ENCODE results near the gene TRIM8.
A peak's percentile ranks its signal among the peaks of the same experiment; 100 is the strongest.

TRIM8 gene

GRCh38 chr10:102673236-102673818 lies 29.0 kb downstream of the TRIM8 start:
- DNase-seq: no peak

GRCh38 chr10:102673819-102674511 lies 29.7 kb downstream of the TRIM8 start:
- peak; percentile 66 for DNase-seq

- no peak for DNase-seq
Observed at GRCh38 chr10:102674566-102674965, 30.3 kb downstream of the TRIM8 start.

- no peak for DNase-seq
Observed at GRCh38 chr10:102675011-102675665, 30.9 kb downstream of the TRIM8 start.

- DNase-seq: peak; percentile 95
Observed at GRCh38 chr10:102675666-102676533, 31.6 kb downstream of the TRIM8 start.

GRCh38 chr10:102676534-102677315 lies 32.4 kb downstream of the TRIM8 start:
- no peak for DNase-seq

- DNase-seq: no peak
Observed at GRCh38 chr10:102677331-102678067, 33.2 kb downstream of the TRIM8 start.

GRCh38 chr10:102678068-102678400 lies 33.8 kb downstream of the TRIM8 start:
- no peak for DNase-seq

GRCh38 chr10:102678842-102679289 lies 34.6 kb downstream of the TRIM8 start:
- DNase-seq: peak; percentile 46

GRCh38 chr10:102679596-102679995 lies 35.3 kb downstream of the TRIM8 start:
- peak; percentile 24 for DNase-seq

- no peak for DNase-seq
Observed at GRCh38 chr10:102681696-102682095, 37.4 kb downstream of the TRIM8 start.

GRCh38 chr10:102682416-102682815 lies 38.1 kb downstream of the TRIM8 start:
- DNase-seq: no peak

GRCh38 chr10:102682981-102683380 lies 38.7 kb downstream of the TRIM8 start:
- DNase-seq: no peak

- DNase-seq: no peak
Observed at GRCh38 chr10:102683736-102684135, 39.5 kb downstream of the TRIM8 start.

- DNase-seq: no peak
Observed at GRCh38 chr10:102691285-102692066, 47.2 kb downstream of the TRIM8 start.

- DNase-seq: peak; percentile 10
Observed at GRCh38 chr10:102695401-102695800, 51.1 kb downstream of the TRIM8 start.

- no peak for DNase-seq
Observed at GRCh38 chr10:102696736-102697135, 52.5 kb downstream of the TRIM8 start.

- DNase-seq: no peak
Observed at GRCh38 chr10:102698894-102699293, 54.6 kb downstream of the TRIM8 start.

- no peak for DNase-seq
Observed at GRCh38 chr10:102701272-102701671, 57.0 kb downstream of the TRIM8 start.

- no peak for DNase-seq
Observed at GRCh38 chr10:102701796-102702195, 57.5 kb downstream of the TRIM8 start.

- no peak for DNase-seq
Observed at GRCh38 chr10:102702742-102703141, 58.5 kb downstream of the TRIM8 start.
